Left ventricle myocardium inferior (tissue), 1 donor: ENCODE results near the gene TMEM63A. TPM values are rescaled to one million over a fixed set of nuclear protein-coding genes. Genes with fewer than 3 reads are reported as not detected.
"Not testable (repeated sequence)": the region's sequence is repeated elsewhere in the genome, so short reads cannot be mapped to it uniquely, and the experiment has no call there.

Experiments
- DNase-seq: peaks from one replicate; pipeline ENCODE4 v3.0.0-alpha.2; 2020
- H3K27ac ChIP-seq: fragments of 200-600 bp; replicated peaks from 2 replicates; pipeline ENCODE4 v1.8.0; 2021
- H3K27me3 ChIP-seq: fragments of 200-600 bp; 2 replicates; pipeline ENCODE4 v1.8.0; 2021; ENCODE audit warnings: low read depth
- H3K36me3 ChIP-seq: fragments of 200-600 bp; 2 replicates; pipeline ENCODE4 v1.8.0; 2021
- H3K4me1 ChIP-seq: fragments of 200-600 bp; 2 replicates; pipeline ENCODE4 v1.8.0; 2021
- H3K4me3 ChIP-seq: fragments of 200-600 bp; 2 replicates; pipeline ENCODE4 v1.8.0; 2021; ENCODE audit warnings: mild to moderate bottlenecking, moderate library complexity
- H3K9me3 ChIP-seq: fragments of 200-600 bp; replicated peaks from 2 replicates; pipeline ENCODE4 v1.8.0; 2021
- intact Hi-C: fragments of 100-400 bp; cut with micrococcal nuclease; formaldehyde crosslinking; loops from one replicate; pipeline ENCODE4 v1.11.0; 2022
- total RNA-seq: library from RNA; stranded (reverse); fragmentation: NEBNext Ultra II Directional; extraction: Animal tissue kit (Norgen Biotek cat#: 25700); gene quantifications from one replicate; pipeline ENCODE4 v1.2.1, GENCODE V29; 2021
- TF ChIP-seq, protein P1 (sequence below): fragments of 200-600 bp; IDR thresholded peaks from 2 replicates; pipeline ENCODE4 v1.8.0; 2021; ENCODE audit warnings: antibody characterized with exemption, mild to moderate bottlenecking, borderline replicate concordance
- donor health status: DM: no; HTN: yes; CAD: no; lungs with severe emphysema.

Gene TMEM63A
- total RNA-seq, 1 donor from 2014 or later: 30.4 TPM

- Histone ChIP-seq H3K4me3 (no peak overlapping the region), H3K27ac (no peak overlapping the region), H3K9me3 (no peaks in the 10 kb centered on the region), H3K27me3 (peaks cover 15% of the 10 kb centered on the region), H3K4me1 (no peaks in the 10 kb centered on the region), H3K36me3 (no peaks in the 10 kb centered on the region)
- intact Hi-C loops: no loop called here
- TF ChIP-seq, protein P1, sequence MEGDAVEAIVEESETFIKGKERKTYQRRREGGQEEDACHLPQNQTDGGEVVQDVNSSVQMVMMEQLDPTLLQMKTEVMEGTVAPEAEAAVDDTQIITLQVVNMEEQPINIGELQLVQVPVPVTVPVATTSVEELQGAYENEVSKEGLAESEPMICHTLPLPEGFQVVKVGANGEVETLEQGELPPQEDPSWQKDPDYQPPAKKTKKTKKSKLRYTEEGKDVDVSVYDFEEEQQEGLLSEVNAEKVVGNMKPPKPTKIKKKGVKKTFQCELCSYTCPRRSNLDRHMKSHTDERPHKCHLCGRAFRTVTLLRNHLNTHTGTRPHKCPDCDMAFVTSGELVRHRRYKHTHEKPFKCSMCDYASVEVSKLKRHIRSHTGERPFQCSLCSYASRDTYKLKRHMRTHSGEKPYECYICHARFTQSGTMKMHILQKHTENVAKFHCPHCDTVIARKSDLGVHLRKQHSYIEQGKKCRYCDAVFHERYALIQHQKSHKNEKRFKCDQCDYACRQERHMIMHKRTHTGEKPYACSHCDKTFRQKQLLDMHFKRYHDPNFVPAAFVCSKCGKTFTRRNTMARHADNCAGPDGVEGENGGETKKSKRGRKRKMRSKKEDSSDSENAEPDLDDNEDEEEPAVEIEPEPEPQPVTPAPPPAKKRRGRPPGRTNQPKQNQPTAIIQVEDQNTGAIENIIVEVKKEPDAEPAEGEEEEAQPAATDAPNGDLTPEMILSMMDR: no peak
- DNase-seq: no peak
Measured at GRCh38 chr1:225890346-225891228, 8.4 kb upstream of the TMEM63A start.

- DNase-seq: no peak
- H3K4me1 ChIP-seq: no peaks in the 10 kb centered on the region
- no peaks in the 10 kb centered on the region for H3K9me3 ChIP-seq
- TF ChIP-seq, protein P1: no peak
- peaks cover 15% of the 10 kb centered on the region for H3K27me3 ChIP-seq
- no peaks in the 10 kb centered on the region for H3K36me3 ChIP-seq
- H3K4me3 ChIP-seq: no peak overlapping the region
- no peak overlapping the region for H3K27ac ChIP-seq
- intact Hi-C loops: no loop called here
Measured at GRCh38 chr1:225889743-225890142, 7.6 kb upstream of the TMEM63A start.

DNA sequence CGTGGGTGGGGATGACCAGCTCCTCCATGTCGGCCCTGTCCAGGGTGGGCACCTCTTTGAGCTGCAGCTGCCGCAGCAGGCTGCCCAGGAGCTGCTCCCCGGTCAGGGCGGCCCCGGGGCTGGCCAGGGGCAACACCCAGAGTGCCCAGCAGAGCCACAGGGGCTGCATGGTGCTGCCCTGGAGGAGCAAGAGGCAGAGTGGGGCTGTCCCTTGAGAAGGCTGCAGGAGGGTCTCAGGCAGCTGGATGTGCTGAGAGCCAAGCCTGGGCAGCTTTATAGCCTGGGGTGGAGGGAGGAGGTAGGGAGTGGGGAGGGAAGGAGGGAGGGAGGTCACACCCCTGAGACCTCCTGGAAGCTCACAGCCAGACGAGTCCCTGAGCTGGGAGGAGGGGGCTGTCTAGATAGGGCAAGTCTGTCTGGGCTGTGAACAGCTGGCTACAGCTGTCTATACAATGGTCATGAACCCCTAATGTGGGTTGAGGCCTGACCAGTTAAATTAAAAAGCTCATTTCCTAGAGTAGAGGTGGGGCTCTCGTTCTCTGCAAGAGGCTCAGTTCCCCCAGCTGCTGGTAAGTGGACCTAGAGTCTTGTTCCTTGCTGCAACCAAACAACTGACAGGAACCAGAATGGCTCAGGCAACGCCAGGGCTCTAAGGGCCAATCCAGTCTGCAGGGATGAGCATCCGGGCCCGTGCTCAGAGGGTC lies 6.9 kb upstream of the TMEM63A start, which contains the start of gene LEFTY1:
Gene LEFTY1 (minus strand): TSS at position 249 of the 704 bp plus-strand sequence. CDS start 80 bp downstream, at position 169.
- TF ChIP-seq, protein P1: no peak
- no peaks in the 10 kb centered on the region for H3K9me3 ChIP-seq
- no peaks in the 10 kb centered on the region for H3K36me3 ChIP-seq
- DNase-seq: no peak
- intact Hi-C loops: no loop called here
- H3K27me3 ChIP-seq: peaks cover 15% of the 10 kb centered on the region
- H3K4me3 ChIP-seq: no peak within 1 kb of the TSS
- H3K27ac ChIP-seq: no peak within 1 kb of the TSS
- no peaks in the 10 kb centered on the region for H3K4me1 ChIP-seq

GRCh38 chr1:225888289-225888897 lies 6.2 kb upstream of the TMEM63A start:
- intact Hi-C loops: no loop called here
- no peak for DNase-seq
- TF ChIP-seq, protein P1: no peak
- Histone ChIP-seq H3K9me3 (no peaks in the 10 kb centered on the region), H3K4me1 (peaks cover 5% of the 10 kb centered on the region), H3K27ac (no peak overlapping the region), H3K36me3 (no peaks in the 10 kb centered on the region), H3K4me3 (no peak overlapping the region), H3K27me3 (peaks cover 15% of the 10 kb centered on the region)

GRCh38 chr1:225887554-225888288 lies 5.5 kb upstream of the TMEM63A start:
- H3K36me3 ChIP-seq, intact Hi-C loops, H3K4me3 ChIP-seq, H3K9me3 ChIP-seq, H3K27ac ChIP-seq, DNase-seq: not testable (repeated sequence)
- Histone ChIP-seq H3K27me3 (peaks cover 15% of the 10 kb centered on the region), H3K4me1 (peaks cover 12% of the 10 kb centered on the region)
